Activated CD8-positive, alpha-beta memory T cell treated with anti-CD3 and anti-CD28 coated beads for 4 hours (primary cell): ENCODE data around the gene FIGN.

Experiments used
- DNase-seq, 2 donors: peaks; one replicate each; pipeline ENCODE4 v3.0.0-alpha.2; 2020; ENCODE audit warnings: low read depth in 2 of 2

FIGN gene

DNA sequence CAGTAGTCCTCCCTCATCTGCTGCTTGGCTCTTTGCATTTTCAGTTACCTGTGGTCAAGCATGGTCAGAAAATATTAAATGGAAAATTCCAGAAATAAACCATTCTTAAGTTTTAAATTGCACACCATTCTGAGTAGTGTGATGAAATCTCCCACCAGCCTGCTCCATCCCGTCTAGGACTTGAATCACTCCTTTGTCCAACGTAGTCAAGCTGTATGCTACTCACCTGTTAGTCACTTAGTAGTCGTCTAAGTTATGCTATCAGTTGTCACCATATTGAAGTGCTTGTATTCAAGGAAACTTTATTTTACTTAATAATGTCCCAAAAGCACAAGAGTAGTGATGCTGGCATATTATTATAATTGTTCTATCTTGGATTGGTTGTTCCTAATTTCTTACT, 172.5 kb downstream of the FIGN start:
- DNase-seq = no peak

DNA sequence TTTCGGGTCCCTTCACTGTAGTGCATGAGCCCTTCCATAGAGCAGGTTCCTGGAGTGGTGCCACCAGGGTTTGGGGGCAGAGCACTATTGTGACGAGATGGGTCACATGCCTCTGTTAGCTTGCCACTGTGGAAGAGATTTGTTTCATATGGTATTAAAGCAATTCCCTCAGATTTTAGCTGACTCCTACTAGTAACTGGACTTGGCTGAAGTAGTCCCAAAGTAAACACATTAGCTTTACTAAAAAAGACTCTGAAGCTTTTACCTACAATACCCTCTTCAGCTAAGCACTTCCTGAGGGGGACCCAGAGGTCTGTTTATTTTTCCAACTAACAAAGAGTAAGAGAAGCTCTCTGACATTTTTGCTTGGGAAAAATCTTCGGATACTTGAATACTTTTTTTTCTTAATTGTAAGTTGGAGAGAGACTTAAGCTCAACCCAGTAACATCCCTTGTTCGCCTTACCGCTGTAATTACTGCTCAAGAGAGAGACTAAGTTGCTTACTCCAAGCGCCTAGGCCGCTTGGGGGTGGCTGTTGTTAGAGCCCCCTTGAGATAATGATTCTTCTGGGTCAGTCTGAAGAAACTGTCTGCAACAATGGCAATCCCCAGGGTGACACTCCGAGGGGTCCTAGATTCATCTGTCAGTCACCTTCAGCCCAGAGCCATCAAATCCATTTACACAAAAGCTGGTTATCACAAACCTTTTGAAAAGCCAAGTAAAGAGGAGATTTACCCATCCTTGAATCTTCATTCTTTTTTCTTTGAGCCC, 177.4 kb downstream of the FIGN start:
- DNase-seq = no peak

DNA sequence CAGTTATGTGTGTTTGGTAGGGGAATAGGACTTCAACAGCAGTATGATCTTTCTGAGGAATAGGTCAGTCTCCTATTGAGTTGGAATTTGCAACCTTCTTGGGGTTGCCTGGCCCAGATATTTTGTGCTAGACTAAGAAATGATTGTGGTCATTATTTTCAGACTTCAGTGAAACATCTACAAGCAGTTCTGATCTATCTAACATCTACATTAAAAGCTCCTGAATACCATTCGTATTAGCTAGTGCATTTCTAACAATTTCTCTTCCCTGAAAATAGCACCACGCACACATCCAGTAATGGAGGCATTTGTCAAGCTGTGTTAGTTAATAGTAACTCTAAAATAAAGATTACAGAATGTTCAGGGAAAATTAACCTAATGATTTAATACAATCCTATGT, 179.3 kb downstream of the FIGN start:
- DNase-seq = no peak

DNA sequence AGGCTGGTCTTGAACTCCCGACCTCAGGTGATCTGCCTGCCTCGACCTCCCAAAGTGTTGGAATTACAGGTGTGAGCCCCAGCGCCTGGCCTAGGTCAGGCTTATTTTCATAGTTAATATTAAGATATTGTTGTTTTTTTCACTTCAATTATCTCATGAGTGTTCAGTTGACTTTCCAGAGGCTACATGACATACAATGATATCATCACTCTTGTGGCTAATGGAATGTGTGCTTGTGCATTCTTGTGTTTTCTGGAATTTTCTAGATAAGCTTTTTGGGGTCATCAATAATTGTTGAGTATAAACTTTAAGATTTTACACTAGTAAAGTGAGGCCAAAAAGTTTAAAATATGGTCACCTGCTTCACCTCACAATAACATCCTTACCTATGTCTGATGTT, 180.9 kb downstream of the FIGN start:
- DNase-seq = no peak

DNA sequence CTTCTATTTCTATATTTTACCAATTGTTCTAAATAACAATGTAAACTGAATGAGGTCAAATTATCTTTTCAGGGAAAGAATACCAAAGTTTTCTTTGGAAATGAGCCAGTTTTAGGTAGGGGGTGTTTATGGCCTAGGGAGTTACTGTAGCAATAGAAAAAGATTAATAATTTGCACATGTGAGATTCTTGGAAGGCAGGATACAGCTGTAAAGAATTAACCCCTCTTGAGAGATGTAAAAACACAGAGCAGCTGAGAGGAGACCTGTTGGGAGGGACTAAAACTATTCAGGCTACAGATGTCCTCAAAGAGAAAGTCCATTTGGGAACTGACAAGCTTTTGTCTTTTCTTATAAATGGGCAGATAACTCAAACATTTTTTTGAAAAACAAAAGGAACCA, 182.2 kb downstream of the FIGN start:
- no peak for DNase-seq

DNA sequence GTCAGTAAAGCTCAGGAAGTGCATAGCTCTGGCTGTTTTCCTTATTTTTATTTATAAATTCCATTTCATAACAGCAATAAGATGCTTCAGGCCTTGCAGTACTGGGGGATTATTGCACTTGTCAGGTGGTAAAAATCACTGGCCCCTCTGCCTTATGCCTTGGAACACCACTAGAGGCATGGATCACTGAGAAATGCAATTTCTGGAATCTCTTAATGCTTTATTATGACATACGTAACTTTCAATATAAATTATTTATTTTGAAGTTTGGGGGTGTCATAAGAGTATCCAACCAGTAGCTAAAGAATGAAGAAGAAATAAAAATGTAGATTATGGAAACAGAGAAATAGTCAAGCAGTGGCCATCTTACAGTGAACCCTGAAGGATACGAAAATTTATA, 183.1 kb downstream of the FIGN start:
- DNase-seq = no peak

DNA sequence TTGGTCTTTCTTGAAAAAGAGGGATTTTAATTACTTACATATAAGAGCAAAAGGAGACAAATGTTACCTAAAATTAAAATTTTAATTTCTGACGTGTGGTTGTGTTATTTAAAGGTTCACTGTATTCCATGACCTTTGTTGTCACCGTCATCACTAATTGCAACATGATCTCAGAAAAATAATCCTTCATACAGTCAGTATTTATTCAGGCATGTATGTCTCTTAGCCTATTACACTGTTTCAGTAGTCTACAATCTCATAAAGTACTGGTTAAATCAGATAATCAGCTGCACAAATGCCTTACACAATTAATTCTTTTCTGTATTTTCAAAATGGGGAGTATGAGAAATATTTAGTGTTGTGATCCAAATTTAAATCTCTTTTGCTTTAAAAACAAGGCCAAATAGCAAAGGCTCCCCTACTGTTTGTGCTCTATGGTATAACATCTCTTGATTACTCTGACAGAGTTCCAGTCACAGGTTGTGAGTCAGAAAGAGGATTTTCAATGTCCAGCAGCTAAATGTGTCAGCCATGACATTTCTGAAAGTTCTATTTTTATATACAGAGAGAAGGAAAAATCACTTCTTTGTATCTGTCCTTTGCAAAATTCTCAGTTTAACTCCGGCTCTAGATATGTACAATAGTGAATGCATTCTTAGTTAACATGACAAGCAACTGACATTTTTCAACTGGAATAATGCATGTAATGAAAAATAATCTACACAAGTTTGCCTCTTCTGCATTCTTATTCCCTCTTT, 184.0 kb downstream of the FIGN start:
- no peak for DNase-seq

DNA sequence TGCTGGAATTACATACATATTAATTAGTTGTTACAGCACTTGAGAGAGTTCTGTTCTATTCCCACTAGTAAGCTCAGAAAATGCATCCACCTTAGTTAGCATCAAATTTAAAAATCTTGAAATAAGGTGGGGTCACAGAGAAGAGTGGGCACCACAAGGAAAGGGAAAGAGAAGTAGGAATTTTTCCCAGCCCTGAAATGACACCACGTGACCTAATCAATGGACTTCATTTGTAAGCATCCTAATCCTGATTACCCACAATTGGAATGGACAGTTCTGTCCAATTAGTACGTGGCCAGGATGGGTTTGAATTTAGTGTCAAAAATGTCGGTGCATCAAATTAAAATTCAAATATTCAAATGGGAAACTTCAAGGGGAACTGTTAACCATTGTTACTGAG, 186.8 kb downstream of the FIGN start:
- no peak for DNase-seq
